GM23338 (cell line): ENCODE results near the gene KRT85.

Source experiments
- CREB1 ChIP-seq: fragments of 250-450 bp; sonication (Bioruptor Pico); IDR thresholded peaks from 2 replicates; pipeline ENCODE4 v1.5.0; 2020; ENCODE audit warnings: low read depth, mild to moderate bottlenecking, moderate library complexity
- CTCF ChIP-seq, 2 experiments: fragments of 200-600 bp in 1 of 2; sonication (generic) in 1 of 2; conservative IDR thresholded peaks; 2 replicates each; pipeline versions ENCODE4 v1.5.1 to v1.6.1; 2016 to 2017; ENCODE audit warnings: antibody characterized with exemption in 2 of 2, low read depth in 2 of 2, mild to moderate bottlenecking in 2 of 2, moderate library complexity in 1 of 2
- EZH2 ChIP-seq: fragments of 200-600 bp; sonication (generic); IDR thresholded peaks from one replicate; pipeline ENCODE4 v1.8.0; 2017; ENCODE audit warnings: antibody characterized with exemption, mild to moderate bottlenecking, low read depth; ENCODE audit not compliant: unreplicated experiment
- EZH2phosphoT487 ChIP-seq: fragments of 200-600 bp; sonication (generic); IDR thresholded peaks from one replicate; pipeline ENCODE4 v1.8.1; 2018; ENCODE audit warnings: antibody characterized with exemption; ENCODE audit not compliant: unreplicated experiment
- JUNB ChIP-seq: IDR thresholded peaks from one replicate; pipeline ENCODE4 v1.6.1; 2016; ENCODE audit warnings: antibody characterized with exemption; ENCODE audit not compliant: unreplicated experiment
- POLR2AphosphoS5 ChIP-seq: IDR thresholded peaks from 2 replicates; pipeline ENCODE4 v1.6.1; 2016; ENCODE audit warnings: antibody characterized with exemption, low read depth
- REST ChIP-seq: IDR thresholded peaks from one replicate; pipeline ENCODE4 v1.6.1; 2018; ENCODE audit warnings: antibody characterized with exemption; ENCODE audit not compliant: unreplicated experiment
- ZNF331 ChIP-seq: fragments of 250-450 bp; sonication (Bioruptor Pico); IDR thresholded peaks from 2 replicates; pipeline ENCODE4 v1.5.0; 2020; ENCODE audit warnings: low read depth, mild to moderate bottlenecking, moderate library complexity

- no peak for TF ChIP-seq CTCF (conservative IDR thresholded peaks at IDR 0.05; ENCODE audit: low read depth in 2 of 2)
- TF ChIP-seq ZNF331 (CRISPR knock-in tag), result no peak
- no peak for TF ChIP-seq EZH2
- TF ChIP-seq POLR2AphosphoS5, result no peak
- no peak for TF ChIP-seq REST
- TF ChIP-seq CREB1 (CRISPR knock-in tag), result no peak
- no peak for TF ChIP-seq JUNB
- TF ChIP-seq EZH2phosphoT487, result no peak
These were observed 23.7 kb downstream of the KRT85 start for GRCh38 chr12:52343550-52343949.
